IMR-90 (cell line): ENCODE measurements around the gene RPS26. TPM values are rescaled to one million over a fixed set of nuclear protein-coding genes. Genes with fewer than 3 reads are reported as not detected.

Source experiments
- ATAC-seq: fragments of 200-7000 bp; cut with Tn5 transposase; 2 replicates; pipeline ENCODE4 v1.9.1; 2020; ENCODE audit warnings: low read depth, mild to moderate bottlenecking, moderate library complexity
- BruUV-seq: library from RNA; stranded (reverse); fragments of 400-500 nt; replicated peaks from 2 replicates; lab custom pipeline; 2021; lab: Mats Ljungman, UMichigan
- CTCF ChIA-PET: fragments of 300-600 bp; formaldehyde crosslinking; extraction: SDS; loops from one replicate; lab custom pipeline; 2021; ENCODE audit warnings: antibody characterized with exemption; lab: Yijun Ruan, JAX
- POLR2A ChIA-PET: fragments of 300-600 bp; sonication (Branson Sonifier 250); formaldehyde crosslinking; loops from one replicate; lab custom pipeline; 2022; ENCODE audit warnings: antibody characterized with exemption; ENCODE audit not compliant: unreplicated experiment; lab: Charles Lee
- DNase-seq: peaks from one replicate; pipeline ENCODE4 v3.0.0; 2013
- H2AFZ ChIP-seq: replicated peaks from 2 replicates; pipeline ENCODE3; 2013; ENCODE audit warnings: low read length, mild to moderate bottlenecking; ENCODE audit not compliant: poor library complexity
- H2AK5ac ChIP-seq: 2 replicates; pipeline ENCODE4 v1.6.1; 2013; ENCODE audit warnings: low read depth, low read length, inconsistent platforms
- H2AK9ac ChIP-seq: replicated peaks from 2 replicates; pipeline ENCODE3; 2013; ENCODE audit warnings: mild to moderate bottlenecking, low read depth, low read length, moderate library complexity; ENCODE audit not compliant: poor library complexity
- H2BK120ac ChIP-seq: 2 replicates; pipeline ENCODE4 v1.6.1; 2013; ENCODE audit warnings: low read depth, low read length, inconsistent platforms
- H2BK15ac ChIP-seq: 3 replicates; pipeline ENCODE4 v1.6.1; 2013; ENCODE audit warnings: low read depth, low read length, inconsistent platforms
- H2BK20ac ChIP-seq: 2 replicates; pipeline ENCODE4 v1.6.1; 2013; ENCODE audit warnings: low read depth, mild to moderate bottlenecking, inconsistent platforms, low read length, moderate library complexity
- H2BK5ac ChIP-seq: 2 replicates; pipeline ENCODE4 v1.6.1; 2013; ENCODE audit warnings: mild to moderate bottlenecking, low read depth, low read length, inconsistent platforms; ENCODE audit not compliant: poor library complexity, severe bottlenecking
- H3K14ac ChIP-seq: replicated peaks from 2 replicates; pipeline ENCODE4 v1.6.1; 2013; ENCODE audit warnings: low read depth, low read length, inconsistent platforms
- H3K18ac ChIP-seq: 2 replicates; pipeline ENCODE4 v1.6.1; 2013; ENCODE audit warnings: low read depth, low read length, control low read depth
- H3K23ac ChIP-seq: 2 replicates; pipeline ENCODE4 v1.6.1; 2013; ENCODE audit warnings: low read depth, low read length, inconsistent platforms
- H3K27ac ChIP-seq: 2 replicates; pipeline ENCODE4 v1.5.1; 2013; ENCODE audit warnings: mild to moderate bottlenecking, control low read depth, low read length; ENCODE audit not compliant: insufficient read depth
- H3K27me3 ChIP-seq: 2 replicates; pipeline ENCODE4 v1.6.1; 2013; ENCODE audit warnings: low read length; ENCODE audit not compliant: control insufficient read depth, insufficient read depth
- H3K36me3 ChIP-seq: 2 replicates; pipeline ENCODE4 v1.6.1; 2013; ENCODE audit warnings: low read length, mixed read lengths; ENCODE audit not compliant: control insufficient read depth, insufficient read depth
- H3K4ac ChIP-seq: 2 replicates; pipeline ENCODE4 v1.6.1; 2013; ENCODE audit warnings: low read depth, low read length, inconsistent platforms
- H3K4me1 ChIP-seq: 2 replicates; pipeline ENCODE4 v1.6.1; 2013; ENCODE audit warnings: low read length, mixed read lengths; ENCODE audit not compliant: control insufficient read depth, insufficient read depth
- H3K4me2 ChIP-seq: 2 replicates; pipeline ENCODE4 v1.6.1; 2013; ENCODE audit warnings: low read depth, mild to moderate bottlenecking, control low read depth, low read length, moderate library complexity
- H3K4me3 ChIP-seq: 2 replicates; pipeline ENCODE4 v1.5.1; 2013; ENCODE audit warnings: low read depth, mild to moderate bottlenecking, control low read depth, low read length, moderate library complexity; ENCODE audit not compliant: insufficient read depth
- H3K56ac ChIP-seq: 2 replicates; pipeline ENCODE4 v1.6.1; 2013; ENCODE audit warnings: low read length, inconsistent platforms; ENCODE audit not compliant: insufficient read depth; ENCODE audit errors: extremely low read depth
- H3K79me1 ChIP-seq, 2 experiments: 2 replicates each; pipeline ENCODE4 v1.6.1; 2013; ENCODE audit warnings: low read length in 2 of 2, inconsistent platforms in 1 of 2, low read depth in 1 of 2
- H3K9ac ChIP-seq: 2 replicates; pipeline ENCODE4 v1.6.1; 2013; ENCODE audit warnings: low read depth, low read length, control low read depth
- H3K9me1 ChIP-seq: 2 replicates; pipeline ENCODE4 v1.6.1; 2013; ENCODE audit warnings: low read length, inconsistent platforms; ENCODE audit not compliant: insufficient read depth
- H3K9me3 ChIP-seq: 2 replicates; pipeline ENCODE4 v1.6.1; 2013; ENCODE audit warnings: low read length; ENCODE audit not compliant: control insufficient read depth, insufficient read depth
- H4K20me1 ChIP-seq: 2 replicates; pipeline ENCODE4 v1.6.1; 2013; ENCODE audit warnings: low read length, inconsistent platforms; ENCODE audit not compliant: insufficient read depth
- H4K5ac ChIP-seq: 2 replicates; pipeline ENCODE4 v1.6.1; 2013; ENCODE audit warnings: mild to moderate bottlenecking, low read depth, low read length, control low read depth
- H4K8ac ChIP-seq, 2 experiments: 2 replicates each; pipeline ENCODE4 v1.6.1; 2013; ENCODE audit warnings: low read depth in 2 of 2, low read length in 2 of 2, control low read depth in 1 of 2, inconsistent platforms in 1 of 2
- H4K91ac ChIP-seq: 2 replicates; pipeline ENCODE4 v1.6.1; 2013; ENCODE audit warnings: low read depth, low read length, inconsistent platforms; ENCODE audit not compliant: insufficient read depth
- BHLHE40 ChIP-seq: fragments of 150-350 bp; IDR thresholded peaks from 2 replicates; pipeline ENCODE4 v1.6.1; 2016; ENCODE audit warnings: mild to moderate bottlenecking, low read depth, low read length
- CHD1 ChIP-seq: IDR thresholded peaks from 2 replicates; pipeline ENCODE4 v1.6.1; 2012; ENCODE audit warnings: low read depth, low read length, improper control_type of control experiment
- CTCF ChIP-seq: conservative IDR thresholded peaks from 2 replicates; pipeline ENCODE4 v1.5.1; 2012; ENCODE audit warnings: mild to moderate bottlenecking, low read depth, low read length, improper control_type of control experiment
- FOS ChIP-seq: fragments of 150-350 bp; IDR thresholded peaks from 2 replicates; pipeline ENCODE4 v1.6.1; 2016; ENCODE audit warnings: low read depth, low read length
- MAFK ChIP-seq: IDR thresholded peaks from 2 replicates; pipeline ENCODE4 v1.6.1; 2012; ENCODE audit warnings: low read depth, low read length, improper control_type of control experiment
- MXI1 ChIP-seq: IDR thresholded peaks from 2 replicates; pipeline ENCODE4 v1.6.1; 2012; ENCODE audit warnings: low read depth, mild to moderate bottlenecking, low read length, moderate library complexity, borderline replicate concordance
- NFE2L2 ChIP-seq: fragments of 150-350 bp; IDR thresholded peaks from 2 replicates; pipeline ENCODE4 v1.6.1; 2016; ENCODE audit warnings: low read depth, mild to moderate bottlenecking, low read length
- RFX5 ChIP-seq: IDR thresholded peaks from 2 replicates; pipeline ENCODE4 v1.8.0; 2012; ENCODE audit warnings: low read depth, mild to moderate bottlenecking, low read length, moderate library complexity
- WGBS, 2 experiments: methylation state at CpG; one replicate each; pipeline versions ENCODE4 v1.1.5 to v1.1.7; 2013; ENCODE audit warnings: missing lambda C conversion rate in 2 of 2; ENCODE audit not compliant: insufficient read length in 1 of 2; ENCODE audit errors: extremely low coverage in 2 of 2; 5-methylcytosine and 5-hydroxymethylcytosine counted together
- dilution Hi-C: fragments of 300-500 bp; cut with HindIII; formaldehyde crosslinking; loops from one replicate; pipeline ENCODE4 v1.14.3; 2018; ENCODE audit warnings: low sequenced_read_pairs; ENCODE audit not compliant: unreplicated experiment
- in situ Hi-C: fragments of 300-500 bp; cut with MboI; formaldehyde crosslinking; loops from 3 replicates; pipeline ENCODE4 v1.14.3; 2019; ENCODE audit warnings: low sequenced_read_pairs, inconsistent platforms, mixed read lengths
- intact Hi-C: fragments of 100-400 bp; cut with micrococcal nuclease; formaldehyde crosslinking; loops from 2 replicates; pipeline ENCODE4 v1.10.0; 2022
- polyA plus RNA-seq, 3 experiments: library from polyadenylated mRNA; depleted of rRNA; stranded (reverse); fragments of >200 nt; gene quantifications; 2 replicates each; pipeline ENCODE4 v1.2.3, GENCODE V29; 2012; ENCODE audit warnings: low replicate concordance in 1 of 3
- total RNA-seq: library from RNA; depleted of rRNA; stranded (reverse); fragments of >200 nt; gene quantifications from 2 replicates; pipeline ENCODE4 v1.2.3, GENCODE V29; 2012

The RPS26 gene
- total and polyA plus RNA-seq, 2 of the 4 experiments (the other 2 are of a cell fraction): 307 to 1,824 TPM

DNA sequence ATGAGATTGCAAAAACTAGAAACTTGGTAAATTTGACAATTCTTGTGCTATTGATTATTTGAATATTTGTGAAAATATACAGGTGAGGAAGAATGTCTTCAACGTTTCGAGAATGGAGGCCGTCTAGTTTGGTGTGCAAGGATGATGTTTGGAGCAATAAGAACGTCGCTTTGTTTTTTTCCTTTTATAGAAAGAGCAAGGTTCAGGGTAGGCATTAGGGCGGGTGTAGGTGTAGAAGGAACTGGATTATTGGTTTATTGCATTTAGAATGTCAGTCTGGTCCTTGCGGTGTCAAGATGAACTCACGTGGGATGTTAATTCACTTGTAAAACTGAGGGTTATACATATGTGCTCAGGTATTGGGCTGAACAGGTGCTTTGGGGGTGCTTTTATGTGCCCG, 1.1 kb downstream of the RPS26 start:
- Histone ChIP-seq H4K20me1 (peaks cover 28% of the 10 kb centered on the region), H4K5ac (no peak overlapping the region), H3K23ac (peak overlapping the region; percentile 94), H3K36me3 (peaks cover 22% of the 10 kb centered on the region), H3K79me1 (peaks cover 9 to 38% of the 10 kb centered on the region in 2 experiments), H3K4me1 (no peaks in the 10 kb centered on the region; the same call in 1 of the 2 replicates), H3K4ac (no peak overlapping the region), H2BK15ac (no peak overlapping the region), H3K9me3 (no peaks in the 10 kb centered on the region), H2AK5ac (0 out of 2 replicates have a peak overlapping the region, but pooled peaks have one; percentile 3), H3K4me2 (peak overlapping the region; percentile 99), H3K9me1 (no peaks in the 10 kb centered on the region), H3K9ac (peak overlapping the region; percentile 97; the same call in 1 of the 2 replicates), H2BK20ac (no peak overlapping the region), H3K18ac (no peak overlapping the region), H2AK9ac (no peak overlapping the region), H4K8ac (0 out of 4 replicates have a peak overlapping the region, but pooled peaks of 1 of the 2 experiments have one; percentile 5), H3K56ac (peak overlapping the region; percentile 100; the same call in 1 of the 2 replicates), H2BK120ac (no peak overlapping the region), H4K91ac (no peak overlapping the region), H2BK5ac (no peak overlapping the region), H3K27ac (no peak overlapping the region), H3K14ac (peak overlapping the region; percentile 97; the same call in 1 of the 2 replicates), H3K27me3 (no peaks in the 10 kb centered on the region), H3K4me3 (peak overlapping the region; percentile 93), H2AFZ (no peak overlapping the region)
- DNase-seq (no peak), ATAC-seq (no peak)
- intact Hi-C loops: loop anchor here (5.0 to 10.0 kb wide), 2 partner anchors 228 to 306 kb away; partner anchors contain the start of genes ORMDL2 and SARNP
- TF ChIP-seq BHLHE40 (no peak), MAFK (no peak), MXI1 (no peak), CTCF (no peak), FOS (no peak), RFX5 (no peak), CHD1 (no peak), NFE2L2 (no peak)
- WGBS, 2 experiments: 48% methylated on average over 7 of the region's 9 CpGs; no CpG with 5 or more reads in 1 of the 2 experiments
- dilution Hi-C loops: no loop called here
- ChIA-PET POLR2A (no interaction called here), CTCF (no interaction called here)
- no TSS peak for BruUV-seq
- in situ Hi-C loops: no loop called here
